NCI-H748 (cell line): ENCODE data around the gene FBLN7.

Experiments used
- DNase-seq: peaks from one replicate; lab custom pipeline; 2025; ENCODE audit not compliant: unreplicated experiment; lab: John Stamatoyannopoulos, UW

FBLN7 gene

GRCh38 chr2:112155331-112156151, 17.4 kb downstream of the FBLN7 start:
- DNase-seq, result peak; percentile 7

GRCh38 chr2:112156152-112156986, 18.2 kb downstream of the FBLN7 start:
- DNase-seq, result no peak

- no peak for DNase-seq
Observed at GRCh38 chr2:112157472-112157871, 19.3 kb downstream of the FBLN7 start.

- DNase-seq, result no peak
Observed at GRCh38 chr2:112159454-112159921, 21.3 kb downstream of the FBLN7 start.

- DNase-seq, result no peak
Observed at GRCh38 chr2:112160283-112161250, 22.4 kb downstream of the FBLN7 start.

- peak; percentile 80 for DNase-seq
Observed at GRCh38 chr2:112161431-112162145, 23.4 kb downstream of the FBLN7 start.

GRCh38 chr2:112162341-112162740, 24.2 kb downstream of the FBLN7 start:
- DNase-seq, result no peak

- DNase-seq, result no peak
Observed at GRCh38 chr2:112162956-112163355, 24.8 kb downstream of the FBLN7 start.

GRCh38 chr2:112163541-112163981, 25.4 kb downstream of the FBLN7 start:
- DNase-seq, result no peak

- DNase-seq, result no peak
Observed at GRCh38 chr2:112164876-112165275, 26.7 kb downstream of the FBLN7 start.

GRCh38 chr2:112165296-112165695, 27.1 kb downstream of the FBLN7 start:
- DNase-seq, result no peak

GRCh38 chr2:112166806-112167499, 28.8 kb downstream of the FBLN7 start:
- no peak for DNase-seq

GRCh38 chr2:112168422-112169124, 30.4 kb downstream of the FBLN7 start:
- DNase-seq, result no peak

GRCh38 chr2:112170495-112170894, 32.3 kb downstream of the FBLN7 start:
- no peak for DNase-seq

GRCh38 chr2:112173646-112174319, 35.6 kb downstream of the FBLN7 start:
- DNase-seq, result no peak

- no peak for DNase-seq
Observed at GRCh38 chr2:112174383-112174782, 36.2 kb downstream of the FBLN7 start.

- no peak for DNase-seq
Observed at GRCh38 chr2:112175333-112175732, 37.1 kb downstream of the FBLN7 start.

GRCh38 chr2:112175958-112176573, 37.9 kb downstream of the FBLN7 start:
- DNase-seq, result no peak
